MM.1S (cell line): ENCODE measurements around the gene MAML3.

Source experiments
- DNase-seq: peaks from one replicate; pipeline ENCODE4 v3.0.0-alpha.2; 2015
- H2AFZ ChIP-seq: fragments of 300-600 bp; sonication (generic); 2 replicates; pipeline ENCODE4 v1.6.0; 2016; ENCODE audit warnings: antibody characterized with exemption, low read length
- H3F3A ChIP-seq: fragments of 300-600 bp; sonication (generic); 2 replicates; pipeline ENCODE4 v1.6.1; 2016; ENCODE audit warnings: mild to moderate bottlenecking, antibody characterized with exemption, low read length, moderate library complexity, mixed read lengths; ENCODE audit not compliant: insufficient read depth
- H3K27ac ChIP-seq: fragments of 300-600 bp; sonication (generic); 2 replicates; pipeline ENCODE4 v1.5.1; 2016; ENCODE audit warnings: mild to moderate bottlenecking, low read length
- H3K27me3 ChIP-seq: fragments of 300-600 bp; sonication (generic); replicated peaks from 2 replicates; pipeline ENCODE4 v1.6.0; 2016; ENCODE audit warnings: low read length; ENCODE audit not compliant: insufficient read depth
- H3K36me3 ChIP-seq: fragments of 300-600 bp; sonication (generic); replicated peaks from 2 replicates; pipeline ENCODE4 v1.6.1; 2016; ENCODE audit warnings: mild to moderate bottlenecking, low read length, mixed read lengths; ENCODE audit not compliant: insufficient read depth
- H3K4me1 ChIP-seq: fragments of 300-600 bp; sonication (generic); 2 replicates; pipeline ENCODE4 v1.6.1; 2016; ENCODE audit warnings: low read length, mixed read lengths
- H3K4me2 ChIP-seq: fragments of 300-600 bp; sonication (generic); 2 replicates; pipeline ENCODE4 v1.6.0; 2016; ENCODE audit warnings: low read depth, low read length
- H3K4me3 ChIP-seq: fragments of 300-600 bp; sonication (generic); 2 replicates; pipeline ENCODE4 v1.5.1; 2016; ENCODE audit warnings: low read length, mixed read lengths
- H3K79me2 ChIP-seq: fragments of 300-600 bp; sonication (generic); 2 replicates; pipeline ENCODE4 v1.6.1; 2016; ENCODE audit warnings: mixed run types, low read length, mixed read lengths
- H3K9ac ChIP-seq: fragments of 300-600 bp; sonication (generic); 2 replicates; pipeline ENCODE4 v1.6.1; 2016; ENCODE audit warnings: low read length, mixed read lengths
- H3K9me2 ChIP-seq: fragments of 300-600 bp; sonication (generic); replicated peaks from 2 replicates; pipeline ENCODE4 v1.6.1; 2016; ENCODE audit warnings: mild to moderate bottlenecking, low read length, mixed read lengths; ENCODE audit not compliant: insufficient read depth
- H3K9me3 ChIP-seq: fragments of 300-600 bp; sonication (generic); replicated peaks from 2 replicates; pipeline ENCODE4 v1.6.1; 2016; ENCODE audit warnings: mild to moderate bottlenecking, low read length, mixed read lengths; ENCODE audit not compliant: insufficient read depth
- H4K20me1 ChIP-seq: fragments of 300-600 bp; sonication (generic); 2 replicates; pipeline ENCODE4 v1.6.1; 2016; ENCODE audit warnings: mild to moderate bottlenecking, low read length, moderate library complexity, mixed read lengths; ENCODE audit not compliant: insufficient read depth
- EZH2 ChIP-seq: fragments of 300-600 bp; sonication (generic); optimal IDR thresholded peaks from 2 replicates; pipeline ENCODE3; 2017; ENCODE audit warnings: low read depth, mild to moderate bottlenecking, antibody characterized with exemption, low read length, mixed read lengths
- EZH2phosphoT487 ChIP-seq: fragments of 300-600 bp; sonication (generic); IDR thresholded peaks from 2 replicates; pipeline ENCODE4 v1.6.1; 2018; ENCODE audit warnings: antibody characterized with exemption, low read length
- TF ChIP-seq, protein P1 (sequence below): fragments of 300-600 bp; sonication (generic); IDR thresholded peaks from 2 replicates; pipeline ENCODE4 v1.5.1; 2016; ENCODE audit warnings: antibody characterized with exemption, low read length, mixed read lengths

MAML3 gene

DNA sequence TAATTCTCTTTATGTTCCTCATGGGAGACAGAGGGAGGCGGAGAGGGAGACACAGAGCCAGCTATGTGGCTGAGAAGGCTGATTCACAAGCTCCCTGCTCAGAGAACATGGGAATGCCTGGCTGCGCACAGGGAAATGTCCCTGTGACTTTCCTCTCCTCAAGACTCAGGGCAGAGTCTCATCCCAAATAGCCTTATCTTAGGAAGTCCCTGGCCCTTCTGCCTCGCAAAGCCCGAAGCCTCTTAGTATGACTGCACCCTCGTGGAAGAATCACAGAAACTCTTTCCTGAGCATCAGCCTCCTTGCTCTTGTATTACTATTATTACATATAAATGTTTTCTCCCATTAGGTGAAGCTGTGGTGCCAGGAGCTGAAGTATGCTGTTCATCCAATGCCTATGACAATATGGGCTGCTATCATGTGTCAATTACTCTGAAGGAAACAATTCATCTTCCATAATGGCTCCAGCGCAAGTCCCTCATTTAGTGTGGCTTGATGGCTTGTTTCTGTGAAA is 257.8 kb downstream of the MAML3 start:
- Histone ChIP-seq H3K27me3 (no peaks in the 10 kb centered on the region), H3K4me1 (no peaks in the 10 kb centered on the region; the same call in 1 of the 2 replicates), H2AFZ (no peak overlapping the region), H3K9me2 (no peaks in the 10 kb centered on the region), H3F3A (no peaks in the 10 kb centered on the region), H3K9ac (no peak overlapping the region), H3K36me3 (no peaks in the 10 kb centered on the region), H3K27ac (no peak overlapping the region), H3K79me2 (no peaks in the 10 kb centered on the region), H3K4me2 (no peak overlapping the region), H3K4me3 (no peak overlapping the region), H4K20me1 (no peaks in the 10 kb centered on the region), H3K9me3 (no peaks in the 10 kb centered on the region)
- TF ChIP-seq, protein P1, sequence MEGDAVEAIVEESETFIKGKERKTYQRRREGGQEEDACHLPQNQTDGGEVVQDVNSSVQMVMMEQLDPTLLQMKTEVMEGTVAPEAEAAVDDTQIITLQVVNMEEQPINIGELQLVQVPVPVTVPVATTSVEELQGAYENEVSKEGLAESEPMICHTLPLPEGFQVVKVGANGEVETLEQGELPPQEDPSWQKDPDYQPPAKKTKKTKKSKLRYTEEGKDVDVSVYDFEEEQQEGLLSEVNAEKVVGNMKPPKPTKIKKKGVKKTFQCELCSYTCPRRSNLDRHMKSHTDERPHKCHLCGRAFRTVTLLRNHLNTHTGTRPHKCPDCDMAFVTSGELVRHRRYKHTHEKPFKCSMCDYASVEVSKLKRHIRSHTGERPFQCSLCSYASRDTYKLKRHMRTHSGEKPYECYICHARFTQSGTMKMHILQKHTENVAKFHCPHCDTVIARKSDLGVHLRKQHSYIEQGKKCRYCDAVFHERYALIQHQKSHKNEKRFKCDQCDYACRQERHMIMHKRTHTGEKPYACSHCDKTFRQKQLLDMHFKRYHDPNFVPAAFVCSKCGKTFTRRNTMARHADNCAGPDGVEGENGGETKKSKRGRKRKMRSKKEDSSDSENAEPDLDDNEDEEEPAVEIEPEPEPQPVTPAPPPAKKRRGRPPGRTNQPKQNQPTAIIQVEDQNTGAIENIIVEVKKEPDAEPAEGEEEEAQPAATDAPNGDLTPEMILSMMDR: no peak
- no peak for TF ChIP-seq EZH2phosphoT487
- no peak for TF ChIP-seq EZH2
- no peak for DNase-seq

DNA sequence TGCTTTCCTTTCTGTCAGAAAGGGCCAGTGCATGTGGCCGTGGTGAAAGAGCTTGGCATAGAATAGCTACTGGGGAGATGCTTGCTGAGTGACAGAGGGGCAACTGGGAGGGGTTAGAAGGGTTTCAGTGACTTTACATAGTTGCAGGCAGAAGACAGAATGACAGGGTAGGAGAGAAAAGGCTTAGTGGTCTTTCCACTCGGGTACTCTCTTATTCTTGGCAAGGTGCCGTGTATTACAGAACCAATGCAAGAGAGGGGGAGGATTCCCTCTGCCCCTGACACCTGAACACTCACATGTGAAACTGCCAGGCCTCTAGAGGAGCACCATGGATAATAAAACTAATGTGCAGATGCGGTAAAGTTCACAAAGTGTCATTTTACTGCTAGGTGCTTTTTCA is 260.2 kb downstream of the MAML3 start:
- TF ChIP-seq EZH2 (no peak), EZH2phosphoT487 (no peak)
- TF ChIP-seq, protein P1: no peak
- H3K79me2 ChIP-seq: no peaks in the 10 kb centered on the region
- H3K27ac ChIP-seq: no peak overlapping the region
- no peaks in the 10 kb centered on the region; the same call in 1 of the 2 replicates for H3K4me1 ChIP-seq
- H3K36me3 ChIP-seq: no peaks in the 10 kb centered on the region
- no peak overlapping the region for H3K9ac ChIP-seq
- H3F3A ChIP-seq: no peaks in the 10 kb centered on the region
- H3K9me2 ChIP-seq: no peaks in the 10 kb centered on the region
- no peaks in the 10 kb centered on the region for H3K27me3 ChIP-seq
- H3K4me2 ChIP-seq: no peak overlapping the region
- no peak overlapping the region for H2AFZ ChIP-seq
- H3K4me3 ChIP-seq: no peak overlapping the region
- DNase-seq: no peak
- no peaks in the 10 kb centered on the region for H3K9me3 ChIP-seq
- no peaks in the 10 kb centered on the region for H4K20me1 ChIP-seq

DNA sequence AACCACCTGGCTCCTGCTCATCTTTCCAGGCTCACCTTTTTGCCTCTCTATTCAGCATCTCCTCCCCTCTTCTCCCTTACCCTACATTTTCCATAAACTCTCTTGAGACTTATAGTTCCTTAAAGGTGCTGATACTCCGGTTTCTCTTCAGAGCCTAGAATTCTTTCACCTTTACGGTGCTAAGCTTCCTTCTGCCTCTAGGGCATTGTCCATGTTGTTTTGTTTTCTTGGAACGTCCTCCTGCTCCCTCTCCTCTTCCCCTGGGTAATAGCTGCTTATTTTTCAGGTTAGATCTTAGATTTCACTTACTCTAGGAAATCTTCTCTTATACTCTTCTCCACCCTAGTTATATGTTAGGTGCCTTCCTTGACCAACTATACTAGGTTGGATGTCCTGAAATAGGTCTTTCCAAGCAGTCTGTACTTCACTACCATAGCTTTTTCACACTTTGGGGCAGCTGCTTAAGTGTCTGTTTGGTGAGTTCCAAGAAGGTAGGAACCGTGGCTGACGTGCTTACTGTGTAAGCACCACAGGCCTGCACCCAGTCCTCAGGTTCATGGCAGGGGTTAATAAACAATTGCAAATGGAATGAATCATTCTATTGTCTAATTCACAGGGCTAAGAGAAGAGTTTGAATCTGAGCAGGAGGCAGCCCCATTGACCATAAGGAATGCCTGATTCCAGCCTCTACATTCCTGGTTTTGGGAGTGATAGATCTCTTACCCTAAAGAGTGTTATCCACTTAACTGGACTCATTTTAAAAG is 260.8 kb downstream of the MAML3 start:
- H3K9me2 ChIP-seq: no peaks in the 10 kb centered on the region
- no peak overlapping the region for H3K9ac ChIP-seq
- H3K9me3 ChIP-seq: no peaks in the 10 kb centered on the region
- no peak overlapping the region for H3K4me2 ChIP-seq
- H4K20me1 ChIP-seq: no peaks in the 10 kb centered on the region
- no peaks in the 10 kb centered on the region for H3K79me2 ChIP-seq
- no peaks in the 10 kb centered on the region for H3F3A ChIP-seq
- no peaks in the 10 kb centered on the region for H3K27me3 ChIP-seq
- H3K36me3 ChIP-seq: no peaks in the 10 kb centered on the region
- no peak overlapping the region for H3K4me3 ChIP-seq
- H2AFZ ChIP-seq: no peak overlapping the region
- no peak overlapping the region for H3K27ac ChIP-seq
- TF ChIP-seq EZH2: no peak
- TF ChIP-seq EZH2phosphoT487: no peak
- TF ChIP-seq, protein P1: no peak
- DNase-seq: no peak
- H3K4me1 ChIP-seq: no peaks in the 10 kb centered on the region
